HL-60 (cell line): ENCODE results near the gene NTRK2.

Source experiments
- POLR2AphosphoS5 ChIP-seq: IDR thresholded peaks from 2 replicates; pipeline ENCODE4 v1.6.1; 2012; ENCODE audit warnings: low read depth
- SPI1 ChIP-seq: IDR thresholded peaks from 2 replicates; pipeline ENCODE4 v1.6.1; 2012; ENCODE audit warnings: low read depth, mild to moderate bottlenecking, borderline replicate concordance
- TF ChIP-seq, protein P1 (sequence below): IDR thresholded peaks from one replicate; pipeline ENCODE4 v1.5.1; 2011; ENCODE audit warnings: low read length, control low read depth, inconsistent platforms; ENCODE audit not compliant: insufficient read depth

DNA sequence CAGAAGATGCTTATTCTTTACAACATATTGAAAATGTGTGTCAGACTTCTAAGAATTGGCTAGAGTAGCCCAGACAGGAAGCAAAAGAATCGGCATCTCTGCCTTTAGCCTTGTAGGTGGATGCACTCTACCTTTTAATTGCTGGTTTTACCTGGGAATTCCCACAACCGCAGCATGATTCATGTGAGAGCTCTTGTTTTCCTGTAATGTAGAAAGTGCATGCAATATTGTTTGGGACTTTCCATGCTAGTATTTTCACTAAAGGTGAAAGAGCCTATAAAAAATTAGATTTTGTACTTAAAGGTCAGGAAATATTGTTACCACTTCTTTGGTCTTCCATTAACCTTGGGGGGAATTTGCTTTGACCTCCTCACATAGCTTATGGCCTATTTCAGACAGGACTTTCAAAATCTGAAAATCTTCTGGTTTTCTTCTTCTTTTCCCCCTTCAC lies 89.8 kb downstream of the NTRK2 start:
- TF ChIP-seq POLR2AphosphoS5 (no peak), SPI1 (no peak)
- TF ChIP-seq, protein P1, sequence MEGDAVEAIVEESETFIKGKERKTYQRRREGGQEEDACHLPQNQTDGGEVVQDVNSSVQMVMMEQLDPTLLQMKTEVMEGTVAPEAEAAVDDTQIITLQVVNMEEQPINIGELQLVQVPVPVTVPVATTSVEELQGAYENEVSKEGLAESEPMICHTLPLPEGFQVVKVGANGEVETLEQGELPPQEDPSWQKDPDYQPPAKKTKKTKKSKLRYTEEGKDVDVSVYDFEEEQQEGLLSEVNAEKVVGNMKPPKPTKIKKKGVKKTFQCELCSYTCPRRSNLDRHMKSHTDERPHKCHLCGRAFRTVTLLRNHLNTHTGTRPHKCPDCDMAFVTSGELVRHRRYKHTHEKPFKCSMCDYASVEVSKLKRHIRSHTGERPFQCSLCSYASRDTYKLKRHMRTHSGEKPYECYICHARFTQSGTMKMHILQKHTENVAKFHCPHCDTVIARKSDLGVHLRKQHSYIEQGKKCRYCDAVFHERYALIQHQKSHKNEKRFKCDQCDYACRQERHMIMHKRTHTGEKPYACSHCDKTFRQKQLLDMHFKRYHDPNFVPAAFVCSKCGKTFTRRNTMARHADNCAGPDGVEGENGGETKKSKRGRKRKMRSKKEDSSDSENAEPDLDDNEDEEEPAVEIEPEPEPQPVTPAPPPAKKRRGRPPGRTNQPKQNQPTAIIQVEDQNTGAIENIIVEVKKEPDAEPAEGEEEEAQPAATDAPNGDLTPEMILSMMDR = no peak
